H1 (cell line): ENCODE measurements around the gene TMEM151A. TPM values are rescaled to one million over a fixed set of nuclear protein-coding genes. Genes with fewer than 3 reads are reported as not detected.

ENCODE experiments used
- CBX8 ChIP-seq: fragments of 300-800, 300-1000 bp; sonication (generic); IDR thresholded peaks from 2 replicates; pipeline ENCODE4 v1.7.1; 2016; ENCODE audit warnings: low read depth, low read length, borderline replicate concordance
- CHD2 ChIP-seq: IDR thresholded peaks from 2 replicates; pipeline ENCODE4 v1.6.1; 2012; ENCODE audit warnings: low read length, improper control_type of control experiment
- KDM5A ChIP-seq: fragments of 200-600 bp; IDR thresholded peaks from 2 replicates; pipeline ENCODE4 v1.7.1; 2012; ENCODE audit warnings: mild to moderate bottlenecking, low read length, inconsistent platforms, mixed read lengths
- RXRA ChIP-seq: IDR thresholded peaks from 2 replicates; pipeline ENCODE4 v1.6.1; 2011; ENCODE audit warnings: low read depth, mild to moderate bottlenecking, low read length, moderate library complexity; ENCODE audit not compliant: insufficient read depth
- TEAD4 ChIP-seq: IDR thresholded peaks from 2 replicates; pipeline ENCODE4 v1.6.1; 2012; ENCODE audit warnings: low read depth, low read length, inconsistent platforms, mixed read lengths
- polyA plus RNA-seq, 7 experiments: library from polyadenylated mRNA; depleted of rRNA in 3 of 7; stranded (reverse) in 5 of 7; unstranded in 2 of 7; fragments of >200 nt in 5 of 7; fragments of 200-250 nt in 2 of 7; gene quantifications; 1 replicate in 5 of 7; 2 replicates in 1 of 7; 4 replicates in 1 of 7; pipeline versions ENCODE4 v1.2.1 to v1.2.3, GENCODE V29; 2011 to 2013; ENCODE audit warnings: missing spikeins in 2 of 7, mixed read lengths in 2 of 7
- total RNA-seq: library from RNA; stranded (reverse); fragmentation: NEBNext Ultra II Directional; extraction: Animal tissue kit (Norgen Biotek cat#: 25700); gene quantifications from 2 replicates; pipeline ENCODE4 v1.2.1, GENCODE V29; 2021
- TF ChIP-seq, protein P1 (sequence below): fragments of 300-600 bp; sonication (generic); IDR thresholded peaks from 2 replicates; pipeline ENCODE4 v1.7.1; 2012; ENCODE audit warnings: low read length, moderate library complexity, mild to moderate bottlenecking, inconsistent platforms; ENCODE audit not compliant: insufficient replicate concordance
- TF ChIP-seq, protein P2 (sequence below), 3 experiments: IDR thresholded peaks; 1 replicate in 2 of 3; 2 replicates in 1 of 3; pipeline versions ENCODE4 v1.5.1 to v1.6.1; 2011; ENCODE audit warnings: low read length in 3 of 3, mild to moderate bottlenecking in 3 of 3, inconsistent platforms in 2 of 3, low read depth in 1 of 3, moderate library complexity in 1 of 3; ENCODE audit not compliant: insufficient read depth in 1 of 3; ENCODE audit errors: control extremely low read depth in 1 of 3
- TF ChIP-seq, protein P3 (sequence below): IDR thresholded peaks from 2 replicates; pipeline ENCODE4 v1.6.1; 2012; ENCODE audit warnings: inconsistent platforms

Gene TMEM151A
- total and polyA plus RNA-seq, 2 of the 8 experiments (the other 6 are each of a cell fraction or from before 2014, with no cell fraction given): 3.2 TPM

DNA sequence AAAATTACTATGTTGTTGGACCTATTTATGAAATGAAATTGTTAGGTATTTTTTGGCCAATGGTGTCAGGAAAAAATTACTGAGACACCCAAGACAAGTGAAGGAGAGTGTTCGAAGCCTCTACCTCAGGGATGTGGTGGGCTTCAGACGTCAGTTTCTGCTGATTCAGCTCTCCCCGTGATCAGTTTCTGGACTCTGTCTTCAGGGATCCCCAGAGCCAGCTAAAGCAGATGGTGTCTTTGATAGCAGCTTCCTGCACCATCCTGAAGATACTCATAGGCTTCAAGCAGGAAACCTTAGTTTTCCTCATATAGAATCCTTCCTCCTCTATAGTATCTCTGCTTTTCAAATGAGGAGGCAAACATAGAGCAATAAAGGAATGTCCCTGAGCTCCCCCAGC is 17.8 kb downstream of the TMEM151A start (continued):
- TF ChIP-seq, protein P1, sequence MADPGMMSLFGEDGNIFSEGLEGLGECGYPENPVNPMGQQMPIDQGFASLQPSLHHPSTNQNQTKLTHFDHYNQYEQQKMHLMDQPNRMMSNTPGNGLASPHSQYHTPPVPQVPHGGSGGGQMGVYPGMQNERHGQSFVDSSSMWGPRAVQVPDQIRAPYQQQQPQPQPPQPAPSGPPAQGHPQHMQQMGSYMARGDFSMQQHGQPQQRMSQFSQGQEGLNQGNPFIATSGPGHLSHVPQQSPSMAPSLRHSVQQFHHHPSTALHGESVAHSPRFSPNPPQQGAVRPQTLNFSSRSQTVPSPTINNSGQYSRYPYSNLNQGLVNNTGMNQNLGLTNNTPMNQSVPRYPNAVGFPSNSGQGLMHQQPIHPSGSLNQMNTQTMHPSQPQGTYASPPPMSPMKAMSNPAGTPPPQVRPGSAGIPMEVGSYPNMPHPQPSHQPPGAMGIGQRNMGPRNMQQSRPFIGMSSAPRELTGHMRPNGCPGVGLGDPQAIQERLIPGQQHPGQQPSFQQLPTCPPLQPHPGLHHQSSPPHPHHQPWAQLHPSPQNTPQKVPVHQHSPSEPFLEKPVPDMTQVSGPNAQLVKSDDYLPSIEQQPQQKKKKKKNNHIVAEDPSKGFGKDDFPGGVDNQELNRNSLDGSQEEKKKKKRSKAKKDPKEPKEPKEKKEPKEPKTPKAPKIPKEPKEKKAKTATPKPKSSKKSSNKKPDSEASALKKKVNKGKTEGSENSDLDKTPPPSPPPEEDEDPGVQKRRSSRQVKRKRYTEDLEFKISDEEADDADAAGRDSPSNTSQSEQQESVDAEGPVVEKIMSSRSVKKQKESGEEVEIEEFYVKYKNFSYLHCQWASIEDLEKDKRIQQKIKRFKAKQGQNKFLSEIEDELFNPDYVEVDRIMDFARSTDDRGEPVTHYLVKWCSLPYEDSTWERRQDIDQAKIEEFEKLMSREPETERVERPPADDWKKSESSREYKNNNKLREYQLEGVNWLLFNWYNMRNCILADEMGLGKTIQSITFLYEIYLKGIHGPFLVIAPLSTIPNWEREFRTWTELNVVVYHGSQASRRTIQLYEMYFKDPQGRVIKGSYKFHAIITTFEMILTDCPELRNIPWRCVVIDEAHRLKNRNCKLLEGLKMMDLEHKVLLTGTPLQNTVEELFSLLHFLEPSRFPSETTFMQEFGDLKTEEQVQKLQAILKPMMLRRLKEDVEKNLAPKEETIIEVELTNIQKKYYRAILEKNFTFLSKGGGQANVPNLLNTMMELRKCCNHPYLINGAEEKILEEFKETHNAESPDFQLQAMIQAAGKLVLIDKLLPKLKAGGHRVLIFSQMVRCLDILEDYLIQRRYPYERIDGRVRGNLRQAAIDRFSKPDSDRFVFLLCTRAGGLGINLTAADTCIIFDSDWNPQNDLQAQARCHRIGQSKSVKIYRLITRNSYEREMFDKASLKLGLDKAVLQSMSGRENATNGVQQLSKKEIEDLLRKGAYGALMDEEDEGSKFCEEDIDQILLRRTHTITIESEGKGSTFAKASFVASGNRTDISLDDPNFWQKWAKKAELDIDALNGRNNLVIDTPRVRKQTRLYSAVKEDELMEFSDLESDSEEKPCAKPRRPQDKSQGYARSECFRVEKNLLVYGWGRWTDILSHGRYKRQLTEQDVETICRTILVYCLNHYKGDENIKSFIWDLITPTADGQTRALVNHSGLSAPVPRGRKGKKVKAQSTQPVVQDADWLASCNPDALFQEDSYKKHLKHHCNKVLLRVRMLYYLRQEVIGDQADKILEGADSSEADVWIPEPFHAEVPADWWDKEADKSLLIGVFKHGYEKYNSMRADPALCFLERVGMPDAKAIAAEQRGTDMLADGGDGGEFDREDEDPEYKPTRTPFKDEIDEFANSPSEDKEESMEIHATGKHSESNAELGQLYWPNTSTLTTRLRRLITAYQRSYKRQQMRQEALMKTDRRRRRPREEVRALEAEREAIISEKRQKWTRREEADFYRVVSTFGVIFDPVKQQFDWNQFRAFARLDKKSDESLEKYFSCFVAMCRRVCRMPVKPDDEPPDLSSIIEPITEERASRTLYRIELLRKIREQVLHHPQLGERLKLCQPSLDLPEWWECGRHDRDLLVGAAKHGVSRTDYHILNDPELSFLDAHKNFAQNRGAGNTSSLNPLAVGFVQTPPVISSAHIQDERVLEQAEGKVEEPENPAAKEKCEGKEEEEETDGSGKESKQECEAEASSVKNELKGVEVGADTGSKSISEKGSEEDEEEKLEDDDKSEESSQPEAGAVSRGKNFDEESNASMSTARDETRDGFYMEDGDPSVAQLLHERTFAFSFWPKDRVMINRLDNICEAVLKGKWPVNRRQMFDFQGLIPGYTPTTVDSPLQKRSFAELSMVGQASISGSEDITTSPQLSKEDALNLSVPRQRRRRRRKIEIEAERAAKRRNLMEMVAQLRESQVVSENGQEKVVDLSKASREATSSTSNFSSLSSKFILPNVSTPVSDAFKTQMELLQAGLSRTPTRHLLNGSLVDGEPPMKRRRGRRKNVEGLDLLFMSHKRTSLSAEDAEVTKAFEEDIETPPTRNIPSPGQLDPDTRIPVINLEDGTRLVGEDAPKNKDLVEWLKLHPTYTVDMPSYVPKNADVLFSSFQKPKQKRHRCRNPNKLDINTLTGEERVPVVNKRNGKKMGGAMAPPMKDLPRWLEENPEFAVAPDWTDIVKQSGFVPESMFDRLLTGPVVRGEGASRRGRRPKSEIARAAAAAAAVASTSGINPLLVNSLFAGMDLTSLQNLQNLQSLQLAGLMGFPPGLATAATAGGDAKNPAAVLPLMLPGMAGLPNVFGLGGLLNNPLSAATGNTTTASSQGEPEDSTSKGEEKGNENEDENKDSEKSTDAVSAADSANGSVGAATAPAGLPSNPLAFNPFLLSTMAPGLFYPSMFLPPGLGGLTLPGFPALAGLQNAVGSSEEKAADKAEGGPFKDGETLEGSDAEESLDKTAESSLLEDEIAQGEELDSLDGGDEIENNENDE: no peak
- TF ChIP-seq KDM5A (no peak), CBX8 (no peak), CHD2 (no peak), RXRA (no peak), TEAD4 (no peak)
- TF ChIP-seq, protein P2, sequence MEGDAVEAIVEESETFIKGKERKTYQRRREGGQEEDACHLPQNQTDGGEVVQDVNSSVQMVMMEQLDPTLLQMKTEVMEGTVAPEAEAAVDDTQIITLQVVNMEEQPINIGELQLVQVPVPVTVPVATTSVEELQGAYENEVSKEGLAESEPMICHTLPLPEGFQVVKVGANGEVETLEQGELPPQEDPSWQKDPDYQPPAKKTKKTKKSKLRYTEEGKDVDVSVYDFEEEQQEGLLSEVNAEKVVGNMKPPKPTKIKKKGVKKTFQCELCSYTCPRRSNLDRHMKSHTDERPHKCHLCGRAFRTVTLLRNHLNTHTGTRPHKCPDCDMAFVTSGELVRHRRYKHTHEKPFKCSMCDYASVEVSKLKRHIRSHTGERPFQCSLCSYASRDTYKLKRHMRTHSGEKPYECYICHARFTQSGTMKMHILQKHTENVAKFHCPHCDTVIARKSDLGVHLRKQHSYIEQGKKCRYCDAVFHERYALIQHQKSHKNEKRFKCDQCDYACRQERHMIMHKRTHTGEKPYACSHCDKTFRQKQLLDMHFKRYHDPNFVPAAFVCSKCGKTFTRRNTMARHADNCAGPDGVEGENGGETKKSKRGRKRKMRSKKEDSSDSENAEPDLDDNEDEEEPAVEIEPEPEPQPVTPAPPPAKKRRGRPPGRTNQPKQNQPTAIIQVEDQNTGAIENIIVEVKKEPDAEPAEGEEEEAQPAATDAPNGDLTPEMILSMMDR (IDR thresholded peaks at IDR 0.05; ENCODE audit: control extremely low read depth in 1 of 3, insufficient read depth in 1 of 3, low read depth in 1 of 3, low read length in 3 of 3): no peak
- TF ChIP-seq, protein P3, sequence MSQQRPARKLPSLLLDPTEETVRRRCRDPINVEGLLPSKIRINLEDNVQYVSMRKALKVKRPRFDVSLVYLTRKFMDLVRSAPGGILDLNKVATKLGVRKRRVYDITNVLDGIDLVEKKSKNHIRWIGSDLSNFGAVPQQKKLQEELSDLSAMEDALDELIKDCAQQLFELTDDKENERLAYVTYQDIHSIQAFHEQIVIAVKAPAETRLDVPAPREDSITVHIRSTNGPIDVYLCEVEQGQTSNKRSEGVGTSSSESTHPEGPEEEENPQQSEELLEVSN: no peak
